Measurements from ENCODE around the gene AGR3.
"Not testable (repeated sequence)": the region's sequence is repeated elsewhere in the genome, so short reads cannot be mapped to it uniquely, and the experiment has no call there.

The AGR3 gene

GRCh38 chr7:16891874-16892643 is 10.3 kb upstream of the AGR3 start:
- Histone ChIP-seq H3K36me3 (ENCODE audit: insufficient read depth, low read length) (no peaks in the 10 kb centered on the region), H3K27me3 (ENCODE audit: insufficient read depth, low read length) (no peaks in the 10 kb centered on the region), H3K27ac (ENCODE audit: low read depth, low read length) (no peak overlapping the region)

GRCh38 chr7:16891338-16891737 is 9.6 kb upstream of the AGR3 start:
- no peaks in the 10 kb centered on the region for H3K36me3 ChIP-seq (ENCODE audit: insufficient read depth, low read length)
- H3K79me2 ChIP-seq (ENCODE audit: control insufficient read depth, insufficient read depth, low read length, unreplicated experiment), result no peaks in the 10 kb centered on the region
- H3K27ac ChIP-seq (ENCODE audit: low read depth, low read length), result no peak overlapping the region
- no peaks in the 10 kb centered on the region for H3K27me3 ChIP-seq (ENCODE audit: insufficient read depth, low read length)
- no peak overlapping the region for H2AFZ ChIP-seq (ENCODE audit: low read length, unreplicated experiment)
- H3K4me1 ChIP-seq (ENCODE audit: control insufficient read depth, insufficient read depth, low read length, unreplicated experiment), result no peaks in the 10 kb centered on the region
- H3K4me3 ChIP-seq (ENCODE audit: low read depth, low read length), result no peak overlapping the region

More at GRCh38 chr7:16891874-16892643, 10.3 kb upstream of the AGR3 start:
- Histone ChIP-seq H3K79me2 (ENCODE audit: control insufficient read depth, insufficient read depth, low read length, unreplicated experiment) (no peaks in the 10 kb centered on the region), H2AFZ (ENCODE audit: low read length, unreplicated experiment) (no peak overlapping the region), H3K4me1 (ENCODE audit: control insufficient read depth, insufficient read depth, low read length, unreplicated experiment) (no peaks in the 10 kb centered on the region), H3K4me3 (ENCODE audit: low read depth, low read length) (no peak overlapping the region)

GRCh38 chr7:16889851-16890415 is 8.2 kb upstream of the AGR3 start:
- Histone ChIP-seq H3K27me3 (ENCODE audit: insufficient read depth, low read length) (no peaks in the 10 kb centered on the region), H3K27ac (ENCODE audit: low read depth, low read length) (no peak overlapping the region), H3K36me3 (ENCODE audit: insufficient read depth, low read length) (no peaks in the 10 kb centered on the region), H3K79me2 (ENCODE audit: control insufficient read depth, insufficient read depth, low read length, unreplicated experiment) (no peaks in the 10 kb centered on the region), H3K4me1 (ENCODE audit: control insufficient read depth, insufficient read depth, low read length, unreplicated experiment) (no peaks in the 10 kb centered on the region), H2AFZ (ENCODE audit: low read length, unreplicated experiment) (no peak overlapping the region), H3K4me3 (ENCODE audit: low read depth, low read length) (no peak overlapping the region)

- no peaks in the 10 kb centered on the region for H3K36me3 ChIP-seq (ENCODE audit: insufficient read depth, low read length)
- no peaks in the 10 kb centered on the region for H3K4me1 ChIP-seq (ENCODE audit: control insufficient read depth, insufficient read depth, low read length, unreplicated experiment)
- no peaks in the 10 kb centered on the region for H3K27me3 ChIP-seq (ENCODE audit: insufficient read depth, low read length)
- no peak overlapping the region for H2AFZ ChIP-seq (ENCODE audit: low read length, unreplicated experiment)
- no peaks in the 10 kb centered on the region for H3K79me2 ChIP-seq (ENCODE audit: control insufficient read depth, insufficient read depth, low read length, unreplicated experiment)
- no peak overlapping the region for H3K27ac ChIP-seq (ENCODE audit: low read depth, low read length)
- H3K4me3 ChIP-seq (ENCODE audit: low read depth, low read length), result no peak overlapping the region
Measured at GRCh38 chr7:16889305-16889704, 7.5 kb upstream of the AGR3 start.

- no peak overlapping the region for H3K27ac ChIP-seq (ENCODE audit: low read depth, low read length)
- no peaks in the 10 kb centered on the region for H3K79me2 ChIP-seq (ENCODE audit: control insufficient read depth, insufficient read depth, low read length, unreplicated experiment)
- no peak overlapping the region for H3K4me3 ChIP-seq (ENCODE audit: low read depth, low read length)
- H3K27me3 ChIP-seq (ENCODE audit: insufficient read depth, low read length), result no peaks in the 10 kb centered on the region
- no peaks in the 10 kb centered on the region for H3K36me3 ChIP-seq (ENCODE audit: insufficient read depth, low read length)
- no peak overlapping the region for H2AFZ ChIP-seq (ENCODE audit: low read length, unreplicated experiment)
- no peaks in the 10 kb centered on the region for H3K4me1 ChIP-seq (ENCODE audit: control insufficient read depth, insufficient read depth, low read length, unreplicated experiment)
Measured at GRCh38 chr7:16883918-16884317, 2.1 kb upstream of the AGR3 start.

GRCh38 chr7:16880554-16880953 is 1.2 kb downstream of the AGR3 start:
- no peaks in the 10 kb centered on the region for H3K4me1 ChIP-seq (ENCODE audit: control insufficient read depth, insufficient read depth, low read length, unreplicated experiment)
- no peak overlapping the region for H2AFZ ChIP-seq (ENCODE audit: low read length, unreplicated experiment)
- H3K4me3 ChIP-seq (ENCODE audit: low read depth, low read length), result no peak overlapping the region
- no peaks in the 10 kb centered on the region for H3K79me2 ChIP-seq (ENCODE audit: control insufficient read depth, insufficient read depth, low read length, unreplicated experiment)
- no peaks in the 10 kb centered on the region for H3K36me3 ChIP-seq (ENCODE audit: insufficient read depth, low read length)
- H3K27me3 ChIP-seq (ENCODE audit: insufficient read depth, low read length), result no peaks in the 10 kb centered on the region
- no peak overlapping the region for H3K27ac ChIP-seq (ENCODE audit: low read depth, low read length)

GRCh38 chr7:16879181-16879580 is 2.6 kb downstream of the AGR3 start:
- Histone ChIP-seq H3K79me2 (ENCODE audit: control insufficient read depth, insufficient read depth, low read length, unreplicated experiment) (no peaks in the 10 kb centered on the region), H3K27me3 (ENCODE audit: insufficient read depth, low read length) (no peaks in the 10 kb centered on the region), H3K27ac (ENCODE audit: low read depth, low read length) (no peak overlapping the region), H3K4me1 (ENCODE audit: control insufficient read depth, insufficient read depth, low read length, unreplicated experiment) (no peaks in the 10 kb centered on the region), H3K4me3 (ENCODE audit: low read depth, low read length) (no peak overlapping the region), H3K36me3 (ENCODE audit: insufficient read depth, low read length) (no peaks in the 10 kb centered on the region), H2AFZ (ENCODE audit: low read length, unreplicated experiment) (no peak overlapping the region)

GRCh38 chr7:16875861-16876260 is 5.9 kb downstream of the AGR3 start:
- H3K27ac ChIP-seq (ENCODE audit: low read depth, low read length), result no peak overlapping the region
- no peak overlapping the region for H2AFZ ChIP-seq (ENCODE audit: low read length, unreplicated experiment)
- H3K36me3 ChIP-seq (ENCODE audit: insufficient read depth, low read length), result no peaks in the 10 kb centered on the region
- H3K27me3 ChIP-seq (ENCODE audit: insufficient read depth, low read length), result no peaks in the 10 kb centered on the region
- no peaks in the 10 kb centered on the region for H3K79me2 ChIP-seq (ENCODE audit: control insufficient read depth, insufficient read depth, low read length, unreplicated experiment)
- H3K4me1 ChIP-seq (ENCODE audit: control insufficient read depth, insufficient read depth, low read length, unreplicated experiment), result no peaks in the 10 kb centered on the region
- no peak overlapping the region for H3K4me3 ChIP-seq (ENCODE audit: low read depth, low read length)

- no peaks in the 10 kb centered on the region for H3K79me2 ChIP-seq (ENCODE audit: control insufficient read depth, insufficient read depth, low read length, unreplicated experiment)
- no peaks in the 10 kb centered on the region for H3K4me1 ChIP-seq (ENCODE audit: control insufficient read depth, insufficient read depth, low read length, unreplicated experiment)
- H3K27ac ChIP-seq (ENCODE audit: low read depth, low read length), result no peak overlapping the region
- H3K36me3 ChIP-seq (ENCODE audit: insufficient read depth, low read length), result no peaks in the 10 kb centered on the region
- no peaks in the 10 kb centered on the region for H3K27me3 ChIP-seq (ENCODE audit: insufficient read depth, low read length)
- no peak overlapping the region for H3K4me3 ChIP-seq (ENCODE audit: low read depth, low read length)
- no peak overlapping the region for H2AFZ ChIP-seq (ENCODE audit: low read length, unreplicated experiment)
Measured at GRCh38 chr7:16874066-16874465, 7.7 kb downstream of the AGR3 start.

GRCh38 chr7:16867328-16867727 is 14.5 kb downstream of the AGR3 start:
- no peaks in the 10 kb centered on the region for H3K4me1 ChIP-seq (ENCODE audit: control insufficient read depth, insufficient read depth, low read length, unreplicated experiment)
- no peaks in the 10 kb centered on the region for H3K79me2 ChIP-seq (ENCODE audit: control insufficient read depth, insufficient read depth, low read length, unreplicated experiment)
- H3K36me3 ChIP-seq (ENCODE audit: insufficient read depth, low read length), result no peaks in the 10 kb centered on the region
- H3K27ac ChIP-seq (ENCODE audit: low read depth, low read length), result no peak overlapping the region
- H2AFZ ChIP-seq (ENCODE audit: low read length, unreplicated experiment), result no peak overlapping the region
- no peak overlapping the region for H3K4me3 ChIP-seq (ENCODE audit: low read depth, low read length)
- H3K27me3 ChIP-seq (ENCODE audit: insufficient read depth, low read length), result 0 out of 2 replicates have a peak, but pooled peaks cover 2% of the 10 kb centered on the region

- not testable (repeated sequence) for H2AFZ ChIP-seq (ENCODE audit: low read length, unreplicated experiment)
Measured at GRCh38 chr7:16853189-16853588, 28.6 kb downstream of the AGR3 start.

More at GRCh38 chr7:16853189-16853588, 28.6 kb downstream of the AGR3 start:
- H3K27me3 ChIP-seq (ENCODE audit: insufficient read depth, low read length); H3K79me2 ChIP-seq (ENCODE audit: control insufficient read depth, insufficient read depth, low read length, unreplicated experiment); H3K4me3 ChIP-seq (ENCODE audit: low read depth, low read length); H3K4me1 ChIP-seq (ENCODE audit: control insufficient read depth, insufficient read depth, low read length, unreplicated experiment); H3K27ac ChIP-seq (ENCODE audit: low read depth, low read length); H3K36me3 ChIP-seq (ENCODE audit: insufficient read depth, low read length): not testable (repeated sequence)

Measured in ACC112 (cell line).